Liver (tissue), 3 donors: ENCODE measurements around the gene SERTAD2.

Experiments used
- CTCF ChIP-seq: fragments of 150-350 bp; IDR thresholded peaks from 2 replicates; pipeline ENCODE4 v1.5.1; 2017; ENCODE audit warnings: improper control_type of control experiment, low read depth, low read length; ENCODE audit not compliant: missing input control
- FOXA1 ChIP-seq: IDR thresholded peaks from 2 replicates; pipeline ENCODE4 v1.6.1; 2016; ENCODE audit warnings: antibody characterized with exemption
- GABPA ChIP-seq, 2 donors: IDR thresholded peaks in 1 of 2; conservative IDR thresholded peaks in 1 of 2; 2 replicates each; pipeline ENCODE4 v1.6.1; 2016; ENCODE audit warnings: antibody characterized with exemption in 2 of 2, mild to moderate bottlenecking in 1 of 2, moderate library complexity in 1 of 2
- HNF4A ChIP-seq, 2 donors: conservative IDR thresholded peaks; 2 replicates each; pipeline ENCODE4 v1.6.1; 2016; ENCODE audit warnings: antibody characterized with exemption in 2 of 2, mild to moderate bottlenecking in 2 of 2
- JUND ChIP-seq, 2 donors: IDR thresholded peaks; 2 replicates each; pipeline ENCODE4 v1.6.1; 2016; ENCODE audit warnings: antibody characterized with exemption in 2 of 2
- RAD21 ChIP-seq, 2 donors: IDR thresholded peaks; 2 replicates each; pipeline ENCODE4 v1.6.1; 2016; ENCODE audit warnings: antibody characterized with exemption in 2 of 2, mild to moderate bottlenecking in 2 of 2
- REST ChIP-seq: IDR thresholded peaks from 2 replicates; pipeline ENCODE4 v1.6.1; 2016; ENCODE audit warnings: antibody characterized with exemption, mild to moderate bottlenecking
- RXRA ChIP-seq, 2 donors: IDR thresholded peaks; 2 replicates each; pipeline ENCODE4 v1.6.1; 2017 to 2018; ENCODE audit warnings: antibody characterized with exemption in 2 of 2, mild to moderate bottlenecking in 1 of 2
- SP1 ChIP-seq: IDR thresholded peaks from 2 replicates; pipeline ENCODE4 v1.6.1; 2018; ENCODE audit warnings: antibody characterized with exemption, mild to moderate bottlenecking
- TAF1 ChIP-seq: conservative IDR thresholded peaks from 2 replicates; pipeline ENCODE4 v1.6.1; 2016; ENCODE audit warnings: antibody characterized with exemption, mild to moderate bottlenecking
- YY1 ChIP-seq: IDR thresholded peaks from 2 replicates; pipeline ENCODE4 v1.6.1; 2016; ENCODE audit warnings: antibody characterized with exemption, mild to moderate bottlenecking
- TF ChIP-seq, protein P1 (sequence below): IDR thresholded peaks from 2 replicates; pipeline ENCODE4 v1.6.1; 2016; ENCODE audit warnings: antibody characterized with exemption
- TF ChIP-seq, protein P2 (sequence below): IDR thresholded peaks from 2 replicates; pipeline ENCODE4 v1.6.1; 2016; ENCODE audit warnings: antibody characterized with exemption
- TF ChIP-seq, protein P3 (sequence below): IDR thresholded peaks from 2 replicates; pipeline ENCODE4 v1.6.1; 2016; ENCODE audit warnings: antibody characterized with exemption
- donor health status: healthy.
- donor health status: healthy.

- TF ChIP-seq CTCF (no peak), SP1 (no peak), RXRA (IDR thresholded peaks at IDR 0.05) (no peak), FOXA1 (no peak), REST (no peak), JUND (IDR thresholded peaks at IDR 0.05) (no peak), HNF4A (conservative IDR thresholded peaks at IDR 0.05) (no peak), YY1 (no peak), GABPA (IDR thresholded peaks at IDR 0.05 in 1 of 2, conservative IDR thresholded peaks at IDR 0.05 in 1 of 2) (no peak), TAF1 (no peak), RAD21 (IDR thresholded peaks at IDR 0.05) (no peak)
- TF ChIP-seq, protein P1, sequence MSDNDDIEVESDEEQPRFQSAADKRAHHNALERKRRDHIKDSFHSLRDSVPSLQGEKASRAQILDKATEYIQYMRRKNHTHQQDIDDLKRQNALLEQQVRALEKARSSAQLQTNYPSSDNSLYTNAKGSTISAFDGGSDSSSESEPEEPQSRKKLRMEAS: no peak
- TF ChIP-seq, protein P2, sequence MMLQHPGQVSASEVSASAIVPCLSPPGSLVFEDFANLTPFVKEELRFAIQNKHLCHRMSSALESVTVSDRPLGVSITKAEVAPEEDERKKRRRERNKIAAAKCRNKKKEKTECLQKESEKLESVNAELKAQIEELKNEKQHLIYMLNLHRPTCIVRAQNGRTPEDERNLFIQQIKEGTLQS: no peak
- TF ChIP-seq, protein P3, sequence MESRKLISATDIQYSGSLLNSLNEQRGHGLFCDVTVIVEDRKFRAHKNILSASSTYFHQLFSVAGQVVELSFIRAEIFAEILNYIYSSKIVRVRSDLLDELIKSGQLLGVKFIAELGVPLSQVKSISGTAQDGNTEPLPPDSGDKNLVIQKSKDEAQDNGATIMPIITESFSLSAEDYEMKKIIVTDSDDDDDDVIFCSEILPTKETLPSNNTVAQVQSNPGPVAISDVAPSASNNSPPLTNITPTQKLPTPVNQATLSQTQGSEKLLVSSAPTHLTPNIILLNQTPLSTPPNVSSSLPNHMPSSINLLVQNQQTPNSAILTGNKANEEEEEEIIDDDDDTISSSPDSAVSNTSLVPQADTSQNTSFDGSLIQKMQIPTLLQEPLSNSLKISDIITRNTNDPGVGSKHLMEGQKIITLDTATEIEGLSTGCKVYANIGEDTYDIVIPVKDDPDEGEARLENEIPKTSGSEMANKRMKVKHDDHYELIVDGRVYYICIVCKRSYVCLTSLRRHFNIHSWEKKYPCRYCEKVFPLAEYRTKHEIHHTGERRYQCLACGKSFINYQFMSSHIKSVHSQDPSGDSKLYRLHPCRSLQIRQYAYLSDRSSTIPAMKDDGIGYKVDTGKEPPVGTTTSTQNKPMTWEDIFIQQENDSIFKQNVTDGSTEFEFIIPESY: no peak
Observed at GRCh38 chr2:64609942-64610281, 43.8 kb downstream of the SERTAD2 start.
